ENCODE results near the gene CER1.

CER1 gene

GRCh38 chr9:14756291-14756690, 33.8 kb upstream of the CER1 start (continued):
- TF ChIP-seq ZEB2 (tag by site-specific recombination; IDR thresholded peaks at IDR 0.05) (no peak), ZNF311 (tag by site-specific recombination; IDR thresholded peaks at IDR 0.05; ENCODE audit: borderline replicate concordance) (no peak), ZNF23 (tag by site-specific recombination; IDR thresholded peaks at IDR 0.05; ENCODE audit: borderline replicate concordance) (no peak), ZNF518A (tag by site-specific recombination; conservative IDR thresholded peaks at IDR 0.05; ENCODE audit: low read depth) (no peak), SCRT2 (tag by site-specific recombination; IDR thresholded peaks at IDR 0.05) (no peak), ZNF558 (tag by site-specific recombination; IDR thresholded peaks at IDR 0.05) (no peak), TRIM28 (IDR thresholded peaks at IDR 0.05; ENCODE audit: borderline replicate concordance, low read length) (no peak), ZNF112 (tag by site-specific recombination; IDR thresholded peaks at IDR 0.05) (no peak)

GRCh38 chr9:14752871-14753270, 30.3 kb upstream of the CER1 start:
- H3K4me1 ChIP-seq (ENCODE audit: control insufficient read depth, insufficient read depth, low read length): no peaks in the 10 kb centered on the region
- POLR2A ChIA-PET: no interaction called here
- CTCF ChIA-PET: interaction anchor here (1.2 kb wide), 1 partner anchor 11 kb away, joined by 3 read pairs; no protein-coding TSS in a partner anchor

GRCh38 chr9:14752271-14752670, 29.7 kb upstream of the CER1 start:
- H3K27ac ChIP-seq (ENCODE audit: extremely low read depth, low read depth, low read length): no peak overlapping the region
- TF ChIP-seq ZNF768 (tag by site-specific recombination; IDR thresholded peaks at IDR 0.05) (no peak), KLF9 (tag by site-specific recombination; IDR thresholded peaks at IDR 0.05; ENCODE audit: low read depth) (no peak)

More at GRCh38 chr9:14752871-14753270, 30.3 kb upstream of the CER1 start:
- Histone ChIP-seq H3K36me3 (ENCODE audit: control insufficient read depth in 2 of 2, insufficient read depth in 1 of 2, low read length in 2 of 2) (no peaks in the 10 kb centered on the region), H3K9me3 (ENCODE audit: control insufficient read depth, insufficient read depth, low read depth, low read length) (no peaks in the 10 kb centered on the region), H3K4me3 (ENCODE audit: low read depth, low read length) (no peak overlapping the region), H3K27ac (ENCODE audit: extremely low read depth, low read depth, low read length) (no peak overlapping the region)
- TF ChIP-seq ZNF132 (tag by site-specific recombination; IDR thresholded peaks at IDR 0.05; ENCODE audit: borderline replicate concordance): no peak
- no peak for TF ChIP-seq ZNF341 (tag by site-specific recombination; IDR thresholded peaks at IDR 0.05; ENCODE audit: low read depth)
- no peak for TF ChIP-seq ZNF510 (tag by site-specific recombination; IDR thresholded peaks at IDR 0.05; ENCODE audit: insufficient replicate concordance)
- no peak for TF ChIP-seq ZNF560 (tag by site-specific recombination; IDR thresholded peaks at IDR 0.05; ENCODE audit: borderline replicate concordance)
- no peak for TF ChIP-seq ZNF121 (tag by site-specific recombination; IDR thresholded peaks at IDR 0.05)
- no peak for TF ChIP-seq ZNF112 (tag by site-specific recombination; IDR thresholded peaks at IDR 0.05)
- TF ChIP-seq ZSCAN18 (tag by site-specific recombination; IDR thresholded peaks at IDR 0.05): no peak
- TF ChIP-seq MEIS1 (CRISPR knock-in tag; IDR thresholded peaks at IDR 0.05; ENCODE audit: borderline replicate concordance): no peak
- TF ChIP-seq ZNF184 (tag by site-specific recombination; IDR thresholded peaks at IDR 0.05): no peak
- no peak for TF ChIP-seq ZBTB20 (tag by site-specific recombination; IDR thresholded peaks at IDR 0.05)
- TF ChIP-seq ZNF677 (tag by site-specific recombination; IDR thresholded peaks at IDR 0.05): no peak
- no peak for TF ChIP-seq ZNF596 (tag by site-specific recombination; IDR thresholded peaks at IDR 0.05)

More at GRCh38 chr9:14752271-14752670, 29.7 kb upstream of the CER1 start:
- H3K9me3 ChIP-seq (ENCODE audit: control insufficient read depth, insufficient read depth, low read depth, low read length): no peaks in the 10 kb centered on the region
- ChIA-PET CTCF (interaction anchor here (0.5 to 2.5 kb wide), 3 partner anchors 10 to 20 kb away, joined by 3 to 12 read pairs (median 3); no protein-coding TSS in a partner anchor), POLR2A (no interaction called here)
- H3K36me3 ChIP-seq (ENCODE audit: control insufficient read depth in 2 of 2, insufficient read depth in 1 of 2, low read length in 2 of 2): no peaks in the 10 kb centered on the region
- H3K4me1 ChIP-seq (ENCODE audit: control insufficient read depth, insufficient read depth, low read length): no peaks in the 10 kb centered on the region
- H3K4me3 ChIP-seq (ENCODE audit: low read depth, low read length): no peak overlapping the region
